HG02610 (cell line): Measurements from ENCODE around the gene ZIC3.
"Not testable (repeated sequence)": the region's sequence is repeated elsewhere in the genome, so short reads cannot be mapped to it uniquely, and the experiment has no call there.

Source experiments
- ATAC-seq: cut with Tn5 transposase; IDR thresholded peaks from one replicate; pipeline ENCODE4 v1.9.1; 2021; ENCODE audit warnings: mild to moderate bottlenecking, moderate library complexity; ENCODE audit not compliant: unreplicated experiment

The ZIC3 gene

DNA sequence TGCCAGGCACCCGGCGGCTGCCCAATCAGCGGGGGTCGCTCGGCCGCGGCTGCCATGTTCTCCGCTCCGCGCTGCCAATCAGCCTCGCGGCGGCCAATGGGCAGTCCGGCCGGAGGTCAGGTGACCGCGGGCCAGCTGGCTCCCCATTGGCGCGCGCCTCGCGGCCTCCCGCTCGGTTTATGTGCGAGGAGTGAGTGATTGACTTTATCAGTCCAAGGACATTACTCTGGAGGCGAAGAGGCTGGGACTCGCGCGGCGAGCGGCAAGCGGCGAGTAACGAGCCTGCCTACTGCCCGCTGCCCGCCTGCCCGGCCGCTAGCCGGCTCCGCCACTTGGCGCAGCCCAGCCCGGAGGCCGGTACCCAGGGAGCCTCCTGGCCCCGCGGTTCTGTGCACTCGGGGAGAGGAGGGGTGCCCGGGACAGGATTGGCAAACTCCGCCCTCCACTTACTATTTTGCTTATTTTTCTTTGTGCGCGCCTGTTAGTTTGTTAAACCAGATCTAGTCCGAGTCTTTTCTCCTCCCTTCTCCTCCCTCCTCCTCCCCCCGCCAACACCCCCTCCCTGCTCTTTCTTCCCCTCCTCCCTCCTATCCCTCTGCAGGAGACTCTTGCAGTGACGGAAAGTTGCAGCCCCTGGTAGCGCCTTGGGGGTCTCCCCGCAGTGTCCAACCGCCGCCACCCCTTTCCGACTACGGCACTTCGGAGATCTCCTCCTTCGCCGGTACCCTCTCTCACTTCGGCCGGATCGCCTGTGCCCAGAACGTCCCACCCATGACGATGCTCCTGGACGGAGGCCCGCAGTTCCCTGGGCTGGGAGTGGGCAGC, at the start of gene ZIC3:
Gene ZIC3 (plus strand): TSS at position 207 of the 825 bp plus-strand sequence. CDS start 565 bp downstream, at position 772.
- ATAC-seq, result no peak

DNA sequence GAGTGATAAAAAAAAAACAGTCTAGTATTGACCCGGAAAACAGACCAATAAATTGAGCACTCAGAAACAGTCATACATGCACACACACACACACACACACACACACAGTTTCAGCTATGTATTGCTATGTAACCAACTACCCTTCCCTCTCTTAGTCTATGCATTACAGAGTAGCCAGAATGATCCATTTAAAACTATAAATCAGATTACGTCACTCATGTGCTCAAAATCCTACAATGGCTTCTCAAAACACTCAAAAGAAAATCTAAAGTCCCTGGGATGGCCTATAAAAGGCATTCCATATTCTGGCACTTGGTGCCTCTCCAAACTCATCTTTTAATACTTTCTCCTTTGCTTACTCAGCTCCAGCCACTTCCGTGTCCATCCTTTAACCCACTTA, 46.5 kb upstream of the ZIC3 start:
- no peak for ATAC-seq

DNA sequence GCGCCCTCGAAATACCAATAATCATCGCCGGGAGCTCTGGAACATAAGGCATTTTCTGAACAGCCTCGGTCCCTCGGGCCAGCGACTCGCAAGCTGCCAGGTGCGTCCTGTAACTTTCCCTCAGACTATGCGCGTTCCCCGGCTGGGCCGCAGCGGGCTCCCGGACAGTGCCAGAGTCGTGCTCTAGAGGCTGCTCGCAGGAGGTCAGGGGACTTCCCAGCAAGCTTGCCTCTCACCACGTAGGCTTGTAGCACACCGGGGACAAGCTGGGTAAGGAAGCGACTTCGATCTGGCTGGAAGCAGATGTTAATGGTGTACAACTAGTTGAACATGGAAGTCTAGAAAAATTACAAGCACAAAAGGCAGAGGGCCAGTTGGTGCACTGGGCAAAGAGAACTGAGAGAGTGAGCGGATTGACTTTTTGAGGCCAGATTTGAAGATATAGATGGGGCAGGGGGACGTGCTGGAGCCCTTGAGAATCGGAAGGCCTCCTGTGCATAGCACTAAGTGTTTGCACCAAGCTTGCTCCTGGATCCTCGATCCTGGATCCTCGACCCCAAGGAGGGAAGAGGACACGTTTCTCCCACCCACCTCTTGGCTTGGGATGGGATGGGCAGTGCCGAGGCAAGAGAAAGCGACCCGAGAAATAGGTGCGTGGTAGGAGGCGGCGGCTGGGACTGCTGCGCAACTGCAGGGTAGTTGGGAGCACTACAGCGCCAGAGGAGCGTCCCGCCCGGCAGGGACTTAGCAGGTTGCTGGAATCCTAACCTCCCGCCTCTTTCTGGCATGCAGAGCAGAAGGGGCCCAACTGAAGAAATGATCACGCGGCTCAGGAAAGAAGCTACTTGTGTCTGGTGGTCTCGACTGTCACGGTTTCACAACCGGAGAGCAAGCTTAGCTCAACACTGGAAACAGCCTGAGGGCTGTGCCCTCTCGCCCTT, 19.9 kb upstream of the ZIC3 start:
- no peak for ATAC-seq

DNA sequence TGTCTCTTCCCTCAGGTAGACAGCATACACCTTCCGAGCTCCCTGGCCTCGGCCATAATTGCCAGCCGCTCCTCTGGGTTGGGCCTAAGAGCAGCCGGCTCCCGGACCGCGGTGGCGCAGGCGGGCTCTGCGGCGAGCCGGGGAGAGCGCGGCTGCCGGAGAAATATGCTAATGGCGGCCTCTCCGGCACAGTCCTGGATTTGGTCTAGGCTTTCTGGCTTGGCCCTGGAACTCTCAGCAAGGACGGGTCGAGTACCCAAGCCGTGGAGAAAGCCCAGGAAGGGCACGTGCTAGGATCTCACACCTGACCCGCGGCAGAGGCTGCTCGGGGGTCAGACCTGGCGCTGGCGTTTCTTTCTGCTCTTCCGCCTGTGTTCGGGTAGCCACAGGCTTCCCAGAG, 18.6 kb upstream of the ZIC3 start:
- no peak for ATAC-seq

DNA sequence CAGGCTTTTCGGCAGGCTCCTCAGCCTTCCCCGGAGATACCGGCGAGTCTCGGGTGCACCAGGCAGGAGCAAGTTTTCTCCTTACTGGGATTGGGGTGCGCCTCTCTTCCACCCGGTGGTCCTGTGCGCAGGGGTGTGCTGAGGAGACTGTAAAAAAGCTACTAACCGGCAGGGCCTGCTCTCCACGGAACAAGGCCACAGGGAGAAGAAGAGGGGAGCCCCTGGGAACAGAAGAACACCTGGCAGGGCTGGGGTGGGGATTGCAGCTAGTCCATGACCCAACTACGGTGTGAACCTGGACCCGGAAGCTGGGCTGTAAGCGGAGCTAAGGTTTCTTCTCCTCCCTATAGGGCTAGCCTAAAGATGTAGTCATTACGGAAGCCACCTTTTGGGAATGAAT, 17.7 kb upstream of the ZIC3 start:
- no peak for ATAC-seq

DNA sequence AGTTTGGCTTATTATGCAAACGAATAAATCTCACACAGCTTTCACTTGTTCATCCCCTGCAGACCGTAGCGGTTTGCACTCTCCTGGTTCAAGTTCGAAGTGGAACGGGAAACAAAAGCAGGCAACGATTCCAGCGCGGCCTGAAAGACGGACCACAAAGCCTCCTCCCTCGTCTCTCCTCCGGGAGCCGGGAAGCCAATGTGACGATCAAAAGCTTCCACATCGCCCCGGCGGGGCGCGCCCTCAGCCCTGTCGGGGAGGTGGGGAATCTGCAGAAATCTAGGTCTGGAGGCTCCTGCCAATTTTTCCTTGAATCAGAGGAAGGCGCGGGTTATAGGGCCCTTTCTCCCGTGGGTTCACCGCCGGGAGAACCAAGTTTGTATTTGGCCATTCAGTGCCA, 16.9 kb upstream of the ZIC3 start:
- ATAC-seq, result no peak

DNA sequence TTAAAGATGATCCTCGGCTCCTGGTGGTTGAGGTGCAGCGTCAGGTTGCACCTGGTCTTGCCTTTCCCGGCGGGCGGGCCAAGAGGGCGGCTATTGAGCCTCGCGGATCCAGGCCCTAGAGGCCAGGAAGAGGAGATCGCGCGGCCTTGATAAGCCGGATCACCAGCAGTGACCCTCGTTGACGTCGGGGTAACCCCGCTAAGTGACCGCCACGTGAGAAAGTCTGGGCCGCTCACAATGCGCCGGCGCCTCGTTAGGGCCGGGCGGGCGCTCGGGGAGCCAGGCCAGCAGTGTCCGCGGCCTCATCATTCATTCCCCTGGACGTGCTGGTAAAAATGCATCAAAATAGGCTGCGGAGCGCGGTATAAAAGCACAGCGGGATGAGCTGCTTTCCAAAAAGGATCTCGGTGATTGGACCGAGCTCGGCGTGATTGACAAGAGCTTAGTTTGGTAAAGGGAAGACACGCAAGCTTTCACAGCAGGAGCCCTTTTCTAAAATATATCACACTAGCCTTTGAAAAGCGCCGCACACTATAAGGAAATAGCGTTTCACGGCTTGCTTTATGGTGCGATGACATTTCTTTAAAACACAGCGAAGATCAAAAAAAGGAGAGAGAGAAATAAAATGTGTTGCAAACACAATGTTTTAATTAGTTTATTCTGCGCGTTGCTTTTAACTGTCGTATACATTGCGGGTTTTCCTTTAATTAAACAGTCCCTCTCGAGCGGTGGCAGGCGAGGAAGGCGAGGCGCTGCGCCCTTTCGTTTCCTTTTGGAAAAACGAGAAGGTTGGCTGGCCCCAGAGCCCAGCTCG, 15.9 kb upstream of the ZIC3 start:
- ATAC-seq, result no peak

DNA sequence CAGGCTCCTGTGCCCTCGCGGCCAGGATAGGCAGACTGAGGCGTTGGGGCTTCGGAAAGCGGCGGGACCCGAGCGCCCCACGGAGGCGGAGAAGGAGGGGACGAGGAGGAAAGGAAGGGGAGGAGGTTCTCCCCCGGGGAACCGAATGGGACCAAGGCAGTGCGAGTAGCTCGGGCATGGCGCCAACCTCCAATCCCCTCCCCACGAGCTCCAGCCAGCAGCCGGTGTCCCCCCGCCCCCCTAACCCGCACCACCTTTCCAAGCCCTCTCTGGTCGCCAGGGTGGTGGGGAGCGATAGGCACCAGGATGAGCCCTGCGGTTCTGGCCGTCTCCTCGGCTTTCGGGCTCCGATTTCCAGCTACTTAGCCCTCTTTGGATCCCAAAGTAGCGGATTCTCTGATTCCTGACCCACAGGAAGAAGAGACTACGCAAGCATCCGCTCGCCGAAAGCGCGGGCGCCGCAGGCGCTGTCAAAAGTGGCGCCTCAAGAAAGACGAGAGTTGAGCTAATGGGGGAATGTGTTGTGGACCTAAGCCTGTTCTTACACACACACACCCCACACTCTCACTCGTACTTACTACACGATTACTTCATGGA, 15.2 kb upstream of the ZIC3 start:
- no peak for ATAC-seq

DNA sequence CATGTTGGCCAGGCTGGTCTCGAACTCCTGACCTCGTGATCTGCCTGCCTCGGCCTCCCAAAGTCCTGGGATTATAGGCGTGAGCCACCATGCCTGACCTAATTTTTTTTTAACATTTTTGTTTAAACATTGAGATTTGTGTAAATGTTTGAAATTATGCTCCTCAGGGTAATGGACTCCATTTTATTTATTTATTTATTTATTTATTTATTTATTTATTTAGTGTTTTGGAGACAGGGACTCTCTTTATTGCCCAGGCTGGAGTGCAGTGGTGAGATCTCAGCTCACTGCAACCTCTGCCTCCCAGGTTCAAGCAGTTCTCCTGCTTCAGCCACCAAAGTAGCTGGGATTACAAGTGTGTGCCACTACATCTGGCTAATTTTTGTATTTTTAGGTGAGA, 13.8 kb upstream of the ZIC3 start:
- ATAC-seq, result not testable (repeated sequence)

DNA sequence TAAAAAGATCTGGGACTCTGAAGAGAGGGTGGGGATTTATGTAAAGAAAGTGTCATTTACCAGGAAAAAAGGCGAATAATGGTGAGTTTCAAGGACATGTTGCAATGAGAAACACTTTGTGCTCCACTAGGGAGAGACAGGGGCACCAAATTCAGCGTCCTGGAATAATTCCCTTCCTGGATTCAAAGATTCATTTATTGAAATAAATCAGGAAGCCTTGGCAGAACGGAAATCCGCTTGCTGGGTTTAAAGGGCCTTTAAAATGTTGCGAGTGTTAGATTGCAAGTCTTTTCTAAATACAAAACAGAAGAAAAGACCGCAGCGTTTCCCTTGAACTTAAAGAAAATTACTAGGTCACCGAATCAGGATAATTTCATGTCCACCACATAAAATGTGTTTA, 3.8 kb upstream of the ZIC3 start:
- no peak for ATAC-seq

DNA sequence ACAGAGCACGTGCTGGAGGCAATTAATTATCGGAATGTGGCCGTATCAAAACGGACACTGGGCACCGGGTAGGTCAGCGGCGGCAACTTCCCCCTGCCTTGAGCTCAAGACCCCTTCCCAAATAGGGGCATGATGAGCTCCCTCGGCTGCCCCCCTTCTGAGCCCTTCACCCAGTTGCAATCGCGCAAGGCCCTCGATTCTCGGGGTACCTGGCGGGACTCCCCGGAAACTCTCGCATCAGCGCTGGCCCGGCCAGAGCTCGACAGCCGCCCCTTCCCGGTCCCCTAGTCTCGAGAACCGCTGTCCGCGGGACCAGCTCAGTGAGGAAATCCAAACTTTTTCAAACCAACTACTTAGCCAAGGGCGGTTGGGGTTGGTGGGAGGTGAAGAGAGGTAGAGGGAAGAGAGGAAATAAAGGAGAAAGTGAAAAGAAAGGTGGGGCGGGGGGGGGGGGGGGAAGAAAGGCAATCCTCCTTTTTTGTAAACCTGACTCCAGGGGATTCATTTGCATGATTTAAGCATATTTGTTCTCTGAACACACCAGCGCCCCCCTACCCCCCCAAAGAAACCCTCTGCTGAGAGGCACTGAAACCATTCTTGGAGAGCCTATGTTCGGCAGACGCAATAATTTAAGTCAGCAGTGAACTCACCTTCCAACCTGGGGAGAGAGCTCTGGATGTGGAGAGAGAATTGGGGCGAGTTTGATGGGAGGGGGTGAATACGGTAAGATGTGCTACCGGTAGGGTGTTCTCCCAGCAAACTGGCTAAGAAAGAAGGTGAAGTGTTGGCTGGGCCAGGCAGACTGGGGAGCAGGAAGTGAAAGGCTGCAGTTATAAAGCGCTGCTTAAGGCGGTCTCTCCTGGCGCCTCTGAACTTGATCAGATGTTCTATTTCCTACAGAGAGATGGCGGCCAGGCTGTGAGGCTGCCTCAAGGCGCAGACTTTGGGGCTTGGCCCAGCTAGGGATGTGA, 2.0 kb upstream of the ZIC3 start:
- no peak for ATAC-seq

DNA sequence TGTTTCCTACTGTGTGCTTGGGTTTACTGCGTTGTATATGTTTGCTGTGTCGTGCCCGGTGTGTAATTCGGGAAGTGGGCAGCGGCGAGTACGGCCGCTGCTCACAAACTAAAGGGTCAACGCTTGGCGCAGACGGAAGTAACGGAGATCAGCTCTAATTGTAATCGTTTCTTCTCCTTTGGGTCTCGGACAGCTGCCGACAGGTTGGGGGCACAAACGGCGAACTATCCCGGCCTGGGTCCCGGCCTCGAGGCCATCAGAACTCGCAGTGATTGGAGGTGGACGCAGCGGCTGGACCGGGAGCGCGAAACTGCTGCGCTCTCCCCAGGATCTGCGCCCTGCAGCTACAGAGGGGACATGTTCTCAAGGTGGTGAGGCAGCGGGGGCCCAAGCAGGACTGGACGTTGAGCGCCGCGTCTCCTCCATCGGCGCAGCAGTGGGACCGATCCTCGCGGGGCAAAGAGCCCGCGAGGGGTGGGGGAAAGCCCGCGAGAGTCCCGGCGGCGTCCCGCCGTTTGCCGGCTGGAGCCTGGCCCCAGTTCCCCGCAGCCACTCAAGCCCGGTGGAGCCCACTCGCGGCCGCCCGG, 516 bp upstream of the ZIC3 start:
- ATAC-seq, result no peak

DNA sequence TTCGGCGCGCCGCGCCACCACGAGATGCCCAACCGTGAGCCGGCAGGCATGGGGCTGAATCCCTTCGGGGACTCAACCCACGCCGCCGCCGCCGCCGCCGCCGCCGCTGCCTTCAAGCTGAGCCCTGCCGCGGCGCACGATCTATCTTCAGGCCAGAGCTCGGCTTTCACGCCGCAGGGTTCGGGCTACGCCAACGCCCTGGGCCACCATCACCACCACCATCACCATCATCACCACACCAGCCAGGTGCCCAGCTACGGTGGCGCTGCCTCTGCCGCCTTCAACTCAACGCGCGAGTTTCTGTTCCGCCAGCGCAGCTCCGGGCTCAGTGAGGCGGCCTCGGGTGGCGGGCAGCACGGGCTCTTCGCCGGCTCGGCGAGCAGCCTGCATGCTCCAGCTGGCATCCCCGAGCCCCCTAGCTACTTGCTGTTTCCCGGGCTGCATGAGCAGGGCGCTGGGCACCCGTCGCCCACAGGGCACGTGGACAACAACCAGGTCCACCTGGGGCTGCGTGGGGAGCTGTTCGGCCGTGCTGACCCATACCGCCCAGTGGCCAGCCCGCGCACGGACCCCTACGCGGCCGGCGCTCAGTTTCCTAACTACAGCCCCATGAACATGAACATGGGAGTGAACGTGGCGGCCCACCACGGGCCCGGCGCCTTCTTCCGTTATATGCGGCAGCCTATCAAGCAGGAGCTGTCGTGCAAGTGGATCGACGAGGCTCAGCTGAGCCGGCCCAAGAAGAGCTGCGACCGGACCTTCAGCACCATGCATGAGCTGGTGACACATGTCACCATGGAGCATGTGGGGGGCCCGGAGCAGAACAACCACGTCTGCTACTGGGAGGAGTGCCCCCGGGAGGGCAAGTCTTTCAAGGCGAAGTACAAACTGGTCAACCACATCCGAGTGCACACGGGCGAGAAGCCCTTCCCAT, 1.1 kb downstream of the ZIC3 start:
- ATAC-seq, result no peak

DNA sequence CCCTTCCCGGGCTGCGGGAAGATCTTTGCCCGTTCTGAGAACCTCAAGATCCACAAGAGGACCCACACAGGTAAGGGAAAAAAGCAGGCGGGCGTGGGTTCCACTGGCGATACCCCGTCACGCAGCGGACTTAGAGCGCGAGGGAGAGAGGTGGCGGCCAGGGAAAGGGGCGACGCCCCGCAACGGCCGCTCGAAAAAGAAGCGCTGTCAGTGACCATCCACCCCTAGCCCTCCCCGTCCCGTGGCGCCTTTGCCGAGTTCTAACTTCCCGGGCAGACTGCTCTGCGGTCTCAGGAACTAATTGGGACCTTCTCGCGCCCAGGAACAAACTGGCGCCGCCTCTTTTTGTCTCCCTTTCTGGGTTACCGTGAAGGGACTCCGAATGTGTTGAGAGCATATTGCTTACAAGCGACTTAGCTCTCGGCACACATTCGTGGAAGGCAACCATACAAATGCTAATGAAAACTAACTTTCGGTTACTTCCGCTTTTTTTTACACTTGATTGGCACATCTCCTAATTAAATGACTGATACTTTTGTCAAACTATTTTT, 1.8 kb downstream of the ZIC3 start:
- ATAC-seq, result no peak

DNA sequence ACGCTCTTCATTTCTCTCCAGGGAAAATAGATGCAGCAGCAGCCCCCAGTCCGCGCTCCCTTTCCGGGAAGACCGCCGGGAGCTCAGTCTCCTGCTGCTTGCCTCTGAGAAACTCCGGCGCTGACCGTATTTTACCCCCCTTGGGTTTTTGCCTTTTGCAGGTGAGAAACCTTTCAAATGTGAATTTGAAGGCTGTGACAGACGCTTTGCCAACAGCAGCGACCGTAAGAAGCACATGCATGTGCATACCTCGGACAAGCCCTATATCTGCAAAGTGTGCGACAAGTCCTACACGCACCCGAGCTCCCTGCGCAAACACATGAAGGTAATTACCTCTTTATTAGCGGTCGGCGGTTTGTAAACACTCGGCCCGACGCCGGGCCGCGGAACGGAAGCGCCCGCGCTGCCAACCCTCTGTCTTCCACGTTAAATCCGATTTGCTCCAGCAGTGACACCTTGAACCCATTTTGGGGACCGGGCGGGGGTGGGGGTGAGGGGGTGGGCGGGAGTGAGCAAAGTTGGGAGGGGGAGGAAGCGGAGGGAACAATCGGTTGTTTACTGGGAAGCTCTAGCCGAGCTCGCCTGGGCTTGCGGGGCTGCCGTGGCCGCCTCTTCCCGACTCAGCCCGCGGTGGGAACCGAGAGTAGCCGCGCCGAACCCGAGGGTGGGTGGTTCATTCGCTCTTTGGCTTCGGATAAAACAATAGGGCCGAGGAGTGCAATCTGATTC, 3.0 kb downstream of the ZIC3 start:
- no peak for ATAC-seq

DNA sequence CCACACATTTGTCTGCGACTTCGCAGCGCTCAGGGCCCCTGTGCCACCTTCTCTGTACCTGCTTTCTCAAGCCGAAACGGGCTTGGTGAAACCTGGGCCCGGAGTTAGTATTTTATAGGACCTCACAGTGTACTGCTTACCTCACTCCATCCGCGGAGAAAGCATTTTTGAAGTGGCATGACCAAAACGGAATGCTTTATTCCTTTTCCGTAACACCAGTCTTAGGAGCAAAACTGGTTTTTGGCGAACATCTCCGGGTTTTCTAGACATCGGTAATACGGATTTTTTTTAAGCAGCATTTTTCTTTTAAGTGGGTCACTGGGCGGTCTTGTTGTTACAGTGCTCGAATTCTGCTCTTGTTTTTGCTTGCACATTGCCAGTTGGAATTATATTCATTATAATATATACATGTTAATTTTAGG, 3.6 kb downstream of the ZIC3 start:
- no peak for ATAC-seq
